ENCODE data around the gene STRIT1.

STRIT1 gene

GRCh38 chr3:155293516-155293915 lies at the start of gene STRIT1:
Gene STRIT1 (minus strand): TSS chr3:155293683.
- DNase-seq (ENCODE audit: low read depth, low spot score) = no peak

- DNase-seq (ENCODE audit: low read depth, low spot score) = no peak
Measured at GRCh38 chr3:155342344-155342743, 48.9 kb upstream of the STRIT1 start.

- no peak for DNase-seq (ENCODE audit: low read depth, low spot score)
Measured at GRCh38 chr3:155339052-155339451, 45.6 kb upstream of the STRIT1 start.

GRCh38 chr3:155335724-155336354 lies 42.4 kb upstream of the STRIT1 start:
- no peak for DNase-seq (ENCODE audit: low read depth, low spot score)

GRCh38 chr3:155334914-155335723 lies 41.6 kb upstream of the STRIT1 start:
- no peak for DNase-seq (ENCODE audit: low read depth, low spot score)

- DNase-seq (ENCODE audit: low read depth, low spot score) = no peak
Measured at GRCh38 chr3:155334215-155334913, 40.9 kb upstream of the STRIT1 start.

- DNase-seq (ENCODE audit: low read depth, low spot score) = no peak
Measured at GRCh38 chr3:155332716-155333115, 39.2 kb upstream of the STRIT1 start.

GRCh38 chr3:155331078-155331477 lies 37.6 kb upstream of the STRIT1 start:
- no peak for DNase-seq (ENCODE audit: low read depth, low spot score)

GRCh38 chr3:155330370-155330769 lies 36.9 kb upstream of the STRIT1 start:
- no peak for DNase-seq (ENCODE audit: low read depth, low spot score)

GRCh38 chr3:155329513-155330048 lies 36.1 kb upstream of the STRIT1 start:
- no peak for DNase-seq (ENCODE audit: low read depth, low spot score)

- no peak for DNase-seq (ENCODE audit: low read depth, low spot score)
Measured at GRCh38 chr3:155327871-155328270, 34.4 kb upstream of the STRIT1 start.

GRCh38 chr3:155327430-155327829 lies 33.9 kb upstream of the STRIT1 start:
- DNase-seq (ENCODE audit: low read depth, low spot score) = no peak

GRCh38 chr3:155326901-155327300 lies 33.4 kb upstream of the STRIT1 start:
- DNase-seq (ENCODE audit: low read depth, low spot score) = no peak

- no peak for DNase-seq (ENCODE audit: low read depth, low spot score)
Measured at GRCh38 chr3:155326244-155326643, 32.8 kb upstream of the STRIT1 start.

- no peak for DNase-seq (ENCODE audit: low read depth, low spot score)
Measured at GRCh38 chr3:155325263-155325835, 31.9 kb upstream of the STRIT1 start.

GRCh38 chr3:155323063-155323666 lies 29.7 kb upstream of the STRIT1 start:
- no peak for DNase-seq (ENCODE audit: low read depth, low spot score)

GRCh38 chr3:155321418-155321817 lies 27.9 kb upstream of the STRIT1 start:
- no peak for DNase-seq (ENCODE audit: low read depth, low spot score)

GRCh38 chr3:155320934-155321333 lies 27.5 kb upstream of the STRIT1 start:
- no peak for DNase-seq (ENCODE audit: low read depth, low spot score)

- DNase-seq (ENCODE audit: low read depth, low spot score) = no peak
Measured at GRCh38 chr3:155318740-155319139, 25.3 kb upstream of the STRIT1 start.

- DNase-seq (ENCODE audit: low read depth, low spot score) = no peak
Measured at GRCh38 chr3:155317211-155317610, 23.7 kb upstream of the STRIT1 start.

- DNase-seq (ENCODE audit: low read depth, low spot score) = no peak
Measured at GRCh38 chr3:155316426-155316825, 22.9 kb upstream of the STRIT1 start.

GRCh38 chr3:155313916-155314315 lies 20.4 kb upstream of the STRIT1 start:
- no peak for DNase-seq (ENCODE audit: low read depth, low spot score)

All from activated naive CD8-positive, alpha-beta T cell treated with anti-CD3 and anti-CD28 coated beads, Interleukin-2, amount 50 U/mL, for 16 hours (primary cell).